HUES6 (cell line): Measurements from ENCODE around the gene AVEN.

ENCODE experiments used
- H3K27ac ChIP-seq: 2 replicates; pipeline ENCODE4 v1.7.0; 2013; ENCODE audit warnings: low read depth, mild to moderate bottlenecking, low read length, inconsistent platforms
- H3K27me3 ChIP-seq: 2 replicates; pipeline ENCODE4 v1.6.1; 2013; ENCODE audit warnings: low read length; ENCODE audit not compliant: control insufficient read depth, insufficient read depth
- H3K36me3 ChIP-seq: 2 replicates; pipeline ENCODE4 v1.6.1; 2013; ENCODE audit warnings: low read length; ENCODE audit not compliant: control insufficient read depth, insufficient read depth
- H3K4me1 ChIP-seq: 2 replicates; pipeline ENCODE4 v1.6.1; 2013; ENCODE audit warnings: low read length; ENCODE audit not compliant: control insufficient read depth, insufficient read depth
- H3K4me3 ChIP-seq: 2 replicates; pipeline ENCODE4 v1.5.1; 2013; ENCODE audit warnings: low read depth, low read length
- H3K9ac ChIP-seq: one replicate; pipeline ENCODE4 v1.6.1; 2013; ENCODE audit warnings: mild to moderate bottlenecking, low read length
- H3K9me3 ChIP-seq: 2 replicates; pipeline ENCODE4 v1.6.1; 2013; ENCODE audit warnings: low read depth, low read length; ENCODE audit not compliant: control insufficient read depth, insufficient read depth

The AVEN gene

DNA sequence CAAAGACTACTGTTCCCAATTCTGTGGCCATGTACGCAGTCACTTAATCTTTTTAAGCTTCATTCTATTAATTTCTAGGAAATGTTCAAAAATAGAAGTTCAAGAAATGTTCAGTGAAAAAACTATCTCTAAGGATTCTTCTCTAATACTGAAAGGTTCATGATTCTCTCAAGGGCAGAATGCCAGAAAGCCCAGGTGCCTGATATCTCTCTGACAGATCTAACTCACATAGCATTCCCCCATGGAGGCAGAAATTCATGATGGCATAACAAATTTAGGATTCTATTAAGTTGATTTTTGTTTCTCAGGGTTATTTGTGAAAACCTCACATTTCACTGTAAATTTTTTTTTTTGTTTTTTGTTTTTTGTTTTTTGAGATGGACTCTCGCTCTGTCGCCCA lies 53.3 kb downstream of the AVEN start:
- no peak overlapping the region for H3K4me3 ChIP-seq
- no peaks in the 10 kb centered on the region for H3K9me3 ChIP-seq
- no peaks in the 10 kb centered on the region for H3K27me3 ChIP-seq
- H3K9ac ChIP-seq, result no peak overlapping the region
- peak overlapping the region; percentile 42; the same call in 1 of the 2 replicates for H3K27ac ChIP-seq
- peaks cover 8% of the 10 kb centered on the region for H3K4me1 ChIP-seq
- no peaks in the 10 kb centered on the region for H3K36me3 ChIP-seq

DNA sequence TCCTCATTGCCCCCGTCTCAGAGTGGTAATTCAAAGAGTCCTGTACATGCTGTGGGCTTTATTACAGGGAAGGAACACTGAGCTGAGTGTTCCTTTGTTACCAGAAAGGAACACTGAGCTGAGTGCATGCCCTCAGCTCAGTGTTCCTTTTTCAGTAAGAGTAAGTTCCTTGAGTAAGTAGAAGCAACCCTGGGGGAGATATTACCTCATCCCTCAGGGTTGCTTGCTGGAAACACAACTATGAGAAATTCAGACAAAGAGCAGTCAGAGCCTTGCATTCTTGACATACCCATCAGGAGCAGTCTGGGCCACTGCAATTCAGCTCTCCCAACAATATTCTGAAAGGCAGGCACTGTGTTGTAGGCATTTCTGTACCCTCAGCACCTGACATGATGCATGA lies 53.7 kb downstream of the AVEN start:
- Histone ChIP-seq H3K4me3 (no peak overlapping the region), H3K27me3 (no peaks in the 10 kb centered on the region), H3K9ac (no peak overlapping the region), H3K9me3 (no peaks in the 10 kb centered on the region), H3K27ac (peak overlapping the region; percentile 42; the same call in 1 of the 2 replicates), H3K4me1 (peaks cover 8% of the 10 kb centered on the region), H3K36me3 (no peaks in the 10 kb centered on the region)

DNA sequence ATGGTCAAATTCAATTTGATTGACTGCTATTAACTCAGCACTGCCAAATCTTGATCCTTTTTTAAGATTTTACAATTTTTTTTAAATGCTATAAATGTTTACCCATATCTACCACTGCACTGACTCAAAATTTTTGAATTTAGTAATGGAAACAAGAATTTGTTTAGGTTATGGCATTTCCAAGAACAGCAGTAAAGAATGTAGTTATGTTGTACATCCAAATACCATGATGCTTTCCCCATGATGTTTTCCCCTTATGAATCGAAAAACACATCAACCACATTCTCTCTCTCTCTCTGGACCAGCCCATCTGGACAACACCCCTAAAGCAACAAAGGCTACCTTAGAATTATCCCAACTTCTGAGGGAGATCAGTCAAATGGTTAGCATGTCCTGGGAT lies 56.5 kb downstream of the AVEN start:
- Histone ChIP-seq H3K27me3 (no peaks in the 10 kb centered on the region), H3K9ac (no peak overlapping the region), H3K4me3 (no peak overlapping the region), H3K27ac (no peak overlapping the region), H3K36me3 (no peaks in the 10 kb centered on the region), H3K9me3 (no peaks in the 10 kb centered on the region), H3K4me1 (peaks cover 8% of the 10 kb centered on the region)

DNA sequence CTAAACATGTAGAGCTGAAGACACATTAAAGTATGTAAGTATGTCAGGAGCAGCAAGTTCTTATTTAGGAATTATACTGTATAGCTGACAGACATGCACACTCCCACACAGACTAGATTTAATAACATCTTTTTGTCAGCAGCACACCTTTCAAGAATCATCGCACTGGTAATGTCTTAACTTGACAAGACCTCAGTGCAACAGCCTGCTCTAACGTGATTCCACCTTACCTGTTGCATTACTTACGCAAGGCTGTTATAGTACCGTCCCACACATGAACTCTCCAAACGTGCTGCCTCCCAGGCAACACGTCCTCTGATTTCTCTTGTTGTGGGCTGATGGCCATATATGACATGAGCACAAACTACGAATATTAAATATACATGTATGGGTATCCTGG lies 58.8 kb downstream of the AVEN start:
- H3K4me3 ChIP-seq, result no peak overlapping the region
- no peaks in the 10 kb centered on the region for H3K27me3 ChIP-seq
- H3K4me1 ChIP-seq, result peaks cover 3% of the 10 kb centered on the region; the same call in 1 of the 2 replicates
- H3K27ac ChIP-seq, result no peak overlapping the region
- no peaks in the 10 kb centered on the region for H3K9me3 ChIP-seq
- H3K9ac ChIP-seq, result no peak overlapping the region
- H3K36me3 ChIP-seq, result no peaks in the 10 kb centered on the region

DNA sequence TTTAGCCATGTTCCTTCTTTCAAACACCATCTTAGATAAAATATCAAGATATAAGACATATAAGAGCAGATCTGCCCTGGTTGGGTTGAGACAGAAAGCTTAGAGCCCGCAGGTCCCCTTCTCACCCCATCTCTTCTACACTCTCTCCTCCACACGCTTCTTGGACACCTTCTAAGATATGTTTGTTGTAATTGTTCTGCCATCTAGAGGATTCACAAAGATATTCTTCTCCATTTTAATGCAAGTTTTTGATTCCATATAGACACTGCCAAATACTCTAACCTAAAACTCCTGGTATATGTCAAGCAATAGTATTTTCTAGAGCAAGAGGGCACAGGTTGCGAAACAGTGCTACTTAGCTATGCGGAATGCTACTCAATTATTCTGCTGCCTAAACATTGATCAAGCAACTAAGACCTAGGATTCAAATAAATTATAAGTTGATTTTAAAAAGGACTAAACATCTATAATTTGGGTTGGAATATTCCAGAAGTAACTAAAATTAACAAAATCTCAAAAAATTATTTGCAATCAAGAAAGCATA lies 63.9 kb downstream of the AVEN start:
- no peaks in the 10 kb centered on the region for H3K4me1 ChIP-seq
- H3K36me3 ChIP-seq, result no peaks in the 10 kb centered on the region
- no peaks in the 10 kb centered on the region for H3K9me3 ChIP-seq
- H3K27ac ChIP-seq, result no peak overlapping the region
- H3K9ac ChIP-seq, result no peak overlapping the region
- no peak overlapping the region for H3K4me3 ChIP-seq
- no peaks in the 10 kb centered on the region for H3K27me3 ChIP-seq

DNA sequence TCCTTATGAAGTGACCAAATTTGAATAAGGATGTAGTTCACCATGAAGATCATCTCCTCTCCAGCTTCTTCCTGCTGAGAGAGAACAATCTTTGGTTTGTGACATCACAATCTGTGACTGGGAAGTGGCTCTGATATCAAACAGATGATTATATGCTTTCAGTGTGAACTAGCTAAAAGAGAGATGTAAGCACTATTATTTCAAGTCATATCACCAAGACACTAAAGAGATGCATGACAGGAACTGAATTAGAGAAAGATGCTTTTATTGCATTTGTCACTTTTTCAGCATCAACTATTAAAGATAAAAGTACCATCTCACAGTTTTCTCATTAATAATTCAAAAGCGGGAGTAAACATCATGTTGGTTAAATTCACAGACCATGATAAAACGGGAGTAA lies 67.2 kb downstream of the AVEN start:
- no peak overlapping the region for H3K4me3 ChIP-seq
- no peaks in the 10 kb centered on the region for H3K27me3 ChIP-seq
- no peaks in the 10 kb centered on the region for H3K4me1 ChIP-seq
- no peak overlapping the region for H3K27ac ChIP-seq
- no peak overlapping the region for H3K9ac ChIP-seq
- H3K36me3 ChIP-seq, result no peaks in the 10 kb centered on the region
- H3K9me3 ChIP-seq, result no peaks in the 10 kb centered on the region

DNA sequence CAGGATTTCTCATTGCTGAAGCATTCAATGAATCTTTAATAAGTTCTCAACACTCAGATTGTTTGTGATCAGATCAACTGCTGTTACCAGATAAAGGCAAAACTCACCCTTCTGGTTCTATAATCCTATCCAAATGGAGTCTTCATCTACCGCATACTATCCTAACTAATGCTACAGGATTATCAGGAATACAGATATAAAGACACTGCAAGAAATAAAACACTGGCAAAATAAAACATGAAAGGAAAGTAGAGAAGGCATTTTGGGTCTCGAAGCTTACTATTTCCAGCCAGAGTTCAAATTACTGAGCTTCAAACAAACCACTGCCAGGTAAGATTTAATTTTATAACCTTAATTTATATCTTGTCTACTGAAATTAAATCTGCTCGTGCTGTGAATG lies 70.2 kb downstream of the AVEN start:
- H3K9me3 ChIP-seq, result no peaks in the 10 kb centered on the region
- H3K4me3 ChIP-seq, result no peak overlapping the region
- no peaks in the 10 kb centered on the region for H3K4me1 ChIP-seq
- no peak overlapping the region for H3K9ac ChIP-seq
- H3K36me3 ChIP-seq, result no peaks in the 10 kb centered on the region
- H3K27ac ChIP-seq, result no peak overlapping the region
- H3K27me3 ChIP-seq, result no peaks in the 10 kb centered on the region

DNA sequence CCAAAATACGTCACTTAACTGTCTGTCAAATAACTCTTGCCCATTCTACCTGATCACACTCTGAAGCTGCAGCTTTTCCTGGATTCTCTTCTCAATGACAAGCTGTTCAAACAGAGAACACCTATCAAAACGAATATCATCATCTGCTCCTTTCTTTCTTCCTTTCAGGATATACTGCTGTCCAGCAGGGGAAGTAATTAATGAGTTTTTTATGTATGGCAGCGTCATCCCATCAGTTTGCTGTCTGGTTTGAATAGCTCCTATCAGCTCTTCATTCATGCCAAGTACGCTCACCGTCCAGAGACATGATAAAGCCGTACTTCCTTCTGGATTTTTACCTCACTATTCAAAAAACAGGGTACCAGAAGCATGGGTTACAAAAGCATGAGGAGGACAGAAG lies 70.8 kb downstream of the AVEN start, which contains the start of gene CHRM5:
TSS of gene CHRM5 (plus strand) at position 274 of the 400 bp plus-strand sequence. CDS start 94,221 bp downstream, outside the sequence.
- H3K9ac ChIP-seq, result no peak within 1 kb of the TSS
- H3K9me3 ChIP-seq, result no peaks in the 10 kb centered on the region
- no peaks in the 10 kb centered on the region for H3K27me3 ChIP-seq
- no peaks in the 10 kb centered on the region for H3K4me1 ChIP-seq
- H3K36me3 ChIP-seq, result no peaks in the 10 kb centered on the region
- H3K4me3 ChIP-seq, result no peak within 1 kb of the TSS
- no peak within 1 kb of the TSS for H3K27ac ChIP-seq

DNA sequence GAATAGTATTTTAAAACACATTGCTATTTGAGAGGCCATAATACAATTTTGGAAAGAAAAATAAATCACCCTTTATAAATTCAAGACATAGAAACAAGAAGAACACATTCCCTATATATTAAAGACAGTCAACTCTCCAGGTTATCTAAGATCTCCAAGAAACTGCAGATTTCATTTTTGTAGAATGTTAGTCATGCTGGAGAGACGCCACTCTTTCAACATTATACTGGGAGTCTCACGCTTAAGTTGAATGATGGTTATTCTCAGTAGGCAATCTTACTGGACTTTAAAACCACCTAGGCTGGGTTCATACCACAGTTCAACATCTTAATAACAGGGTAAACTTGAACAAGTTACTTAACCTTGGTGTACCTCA lies 74.4 kb downstream of the AVEN start:
- no peak overlapping the region for H3K9ac ChIP-seq
- no peaks in the 10 kb centered on the region for H3K4me1 ChIP-seq
- H3K27me3 ChIP-seq, result no peaks in the 10 kb centered on the region
- H3K36me3 ChIP-seq, result no peaks in the 10 kb centered on the region
- H3K27ac ChIP-seq, result no peak overlapping the region
- no peaks in the 10 kb centered on the region for H3K9me3 ChIP-seq
- H3K4me3 ChIP-seq, result no peak overlapping the region

DNA sequence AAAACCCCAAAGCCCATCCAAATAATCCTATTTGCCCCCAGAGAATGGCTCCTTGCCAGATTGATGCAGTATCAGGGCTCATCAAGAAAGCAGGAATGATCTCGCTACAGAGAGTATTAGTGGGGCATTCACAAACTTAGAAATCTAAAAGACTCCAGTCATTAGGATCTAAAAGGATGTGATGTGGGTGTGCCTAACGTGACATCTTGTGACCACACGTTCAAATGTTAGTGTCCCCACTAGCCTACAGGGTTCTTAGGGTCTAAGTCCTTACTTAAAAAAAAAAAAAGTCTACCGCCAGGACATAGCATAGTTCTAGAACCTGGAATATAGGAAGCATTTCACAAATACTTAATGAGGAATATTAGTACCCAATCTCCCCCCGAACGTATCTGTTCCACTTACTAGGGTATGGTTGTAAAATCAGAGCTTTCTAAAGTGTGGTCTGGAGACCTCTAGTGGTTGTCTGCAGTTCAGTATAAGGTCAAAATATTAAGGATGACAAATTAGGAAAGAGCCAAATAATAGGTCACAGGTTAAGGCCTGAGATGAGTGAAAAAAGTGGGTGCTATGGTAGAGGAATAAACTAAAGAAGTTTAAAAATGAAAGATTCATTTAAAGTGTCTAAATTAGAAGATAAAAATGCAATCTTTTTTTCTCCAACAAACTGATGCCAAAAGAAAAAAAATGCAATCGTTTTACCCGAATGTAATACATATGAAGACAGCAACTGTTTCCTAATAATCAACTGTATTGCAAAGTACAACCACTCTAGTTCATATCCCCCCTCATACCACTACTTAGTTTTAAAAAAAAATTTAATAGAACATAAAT lies 75.0 kb downstream of the AVEN start:
- Histone ChIP-seq H3K36me3 (no peaks in the 10 kb centered on the region), H3K9me3 (no peaks in the 10 kb centered on the region), H3K27ac (no peak overlapping the region), H3K4me3 (no peak overlapping the region), H3K4me1 (no peaks in the 10 kb centered on the region), H3K27me3 (no peaks in the 10 kb centered on the region), H3K9ac (no peak overlapping the region)

DNA sequence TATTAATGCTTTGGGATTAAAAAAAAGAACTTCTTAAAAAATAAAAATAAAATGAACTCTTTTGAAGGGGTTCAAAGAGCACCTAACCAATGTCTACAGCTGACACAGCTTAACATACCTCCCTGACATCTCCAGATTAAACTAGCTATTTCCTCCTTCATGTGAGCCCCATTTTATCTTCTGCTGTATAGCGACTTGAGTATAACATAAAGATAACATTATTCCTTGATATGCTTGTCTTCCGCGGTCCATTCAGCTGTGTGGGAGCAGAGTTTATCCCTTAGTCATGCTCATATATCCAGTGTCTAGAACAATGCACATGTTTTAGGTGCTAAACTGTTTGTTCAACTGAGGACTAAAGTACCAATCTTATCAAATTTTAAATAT lies 78.5 kb downstream of the AVEN start:
- H3K36me3 ChIP-seq, result no peaks in the 10 kb centered on the region
- H3K4me1 ChIP-seq, result no peaks in the 10 kb centered on the region
- H3K9me3 ChIP-seq, result no peaks in the 10 kb centered on the region
- H3K27ac ChIP-seq, result no peak overlapping the region
- no peak overlapping the region for H3K9ac ChIP-seq
- no peak overlapping the region for H3K4me3 ChIP-seq
- H3K27me3 ChIP-seq, result no peaks in the 10 kb centered on the region
